Activated naive CD8-positive, alpha-beta T cell (primary cell): ENCODE data around the gene TRIM46.
"Not testable (repeated sequence)": the region's sequence is repeated elsewhere in the genome, so short reads cannot be mapped to it uniquely, and the experiment has no call there.

ENCODE experiments used
- H3K27ac Mint-ChIP-seq: one replicate; pipeline ENCODE4 v1.8.0; 2021; ENCODE audit warnings: mixed read lengths
- H3K27me3 Mint-ChIP-seq: one replicate; pipeline ENCODE4 v1.8.0; 2021; ENCODE audit warnings: mixed read lengths
- H3K36me3 Mint-ChIP-seq: one replicate; pipeline ENCODE4 v1.8.0; 2021; ENCODE audit warnings: mixed read lengths
- H3K4me1 Mint-ChIP-seq: one replicate; pipeline ENCODE4 v1.8.0; 2021; ENCODE audit warnings: low read depth, mixed read lengths
- H3K4me3 Mint-ChIP-seq: one replicate; pipeline ENCODE4 v1.8.0; 2021; ENCODE audit warnings: mild to moderate bottlenecking, mixed read lengths
- H3K9me3 Mint-ChIP-seq: one replicate; pipeline ENCODE4 v1.8.0; 2021; ENCODE audit warnings: low read depth, mixed read lengths

The TRIM46 gene

GRCh38 chr1:155133799-155134281, 39.8 kb upstream of the TRIM46 start:
- Mint-ChIP-seq H3K27ac (peak overlapping the region; percentile 7), H3K9me3 (no peaks in the 10 kb centered on the region), H3K4me3 (no peak overlapping the region), H3K4me1 (peaks cover 49% of the 10 kb centered on the region), H3K27me3 (no peaks in the 10 kb centered on the region), H3K36me3 (peaks cover 4% of the 10 kb centered on the region)

- H3K4me1 Mint-ChIP-seq, result peaks cover 47% of the 10 kb centered on the region
- H3K4me3 Mint-ChIP-seq, result peak overlapping the region; percentile 98
- H3K9me3 Mint-ChIP-seq, result no peaks in the 10 kb centered on the region
- peaks cover 4% of the 10 kb centered on the region for H3K36me3 Mint-ChIP-seq
- peak overlapping the region; percentile 98 for H3K27ac Mint-ChIP-seq
- no peaks in the 10 kb centered on the region for H3K27me3 Mint-ChIP-seq
Measured at GRCh38 chr1:155134322-155134721, 39.3 kb upstream of the TRIM46 start.

- no peaks in the 10 kb centered on the region for H3K9me3 Mint-ChIP-seq
- peaks cover 45% of the 10 kb centered on the region for H3K4me1 Mint-ChIP-seq
- peak overlapping the region; percentile 98 for H3K27ac Mint-ChIP-seq
- H3K36me3 Mint-ChIP-seq, result peaks cover 4% of the 10 kb centered on the region
- H3K4me3 Mint-ChIP-seq, result peak overlapping the region; percentile 98
- no peaks in the 10 kb centered on the region for H3K27me3 Mint-ChIP-seq
Measured at GRCh38 chr1:155134880-155135414, 38.7 kb upstream of the TRIM46 start.

- Mint-ChIP-seq H3K4me3 (peak within 1 kb of the TSS; percentile 98), H3K9me3 (no peaks in the 10 kb centered on the region), H3K36me3 (peaks cover 4% of the 10 kb centered on the region), H3K27me3 (no peaks in the 10 kb centered on the region), H3K4me1 (peaks cover 45% of the 10 kb centered on the region), H3K27ac (peak within 1 kb of the TSS; percentile 98)
Measured at GRCh38 chr1:155135415-155136028, 38.1 kb upstream of the TRIM46 start, which contains the start of gene SLC50A1. Gene SLC50A1 (plus strand): TSS chr1:155135852. CDS start chr1:155135912, 60 bp downstream.

GRCh38 chr1:155136748-155137147, 36.9 kb upstream of the TRIM46 start:
- Mint-ChIP-seq H3K27me3 (no peaks in the 10 kb centered on the region), H3K9me3 (no peaks in the 10 kb centered on the region), H3K4me1 (peaks cover 45% of the 10 kb centered on the region), H3K4me3 (peak overlapping the region; percentile 98), H3K36me3 (peaks cover 4% of the 10 kb centered on the region), H3K27ac (peak overlapping the region; percentile 98)

GRCh38 chr1:155137154-155137949, 36.3 kb upstream of the TRIM46 start:
- H3K27ac Mint-ChIP-seq, result peak overlapping the region; percentile 98

GRCh38 chr1:155139895-155140629, 33.6 kb upstream of the TRIM46 start, which contains the start of gene DPM3:
Gene DPM3 (minus strand): TSS chr1:155140531. CDS start chr1:155140240, 291 bp downstream.
- Mint-ChIP-seq H3K4me3 (peak within 1 kb of the TSS; percentile 98), H3K9me3 (no peaks in the 10 kb centered on the region), H3K27me3 (no peaks in the 10 kb centered on the region), H3K4me1 (peaks cover 36% of the 10 kb centered on the region), H3K36me3 (peaks cover 4% of the 10 kb centered on the region), H3K27ac (peak within 1 kb of the TSS; percentile 94)

More at GRCh38 chr1:155137154-155137949, 36.3 kb upstream of the TRIM46 start:
- Mint-ChIP-seq H3K4me1 (peaks cover 45% of the 10 kb centered on the region), H3K36me3 (peaks cover 4% of the 10 kb centered on the region), H3K4me3 (peak overlapping the region; percentile 98), H3K27me3 (no peaks in the 10 kb centered on the region), H3K9me3 (no peaks in the 10 kb centered on the region)

- peaks cover 31% of the 10 kb centered on the region for H3K4me1 Mint-ChIP-seq
- peak overlapping the region; percentile 94 for H3K27ac Mint-ChIP-seq
- peaks cover 4% of the 10 kb centered on the region for H3K36me3 Mint-ChIP-seq
- peak overlapping the region; percentile 98 for H3K4me3 Mint-ChIP-seq
- H3K27me3 Mint-ChIP-seq, result peaks cover 2% of the 10 kb centered on the region
- H3K9me3 Mint-ChIP-seq, result no peaks in the 10 kb centered on the region
Measured at GRCh38 chr1:155140630-155140953, 33.1 kb upstream of the TRIM46 start.

GRCh38 chr1:155141749-155142148, 31.9 kb upstream of the TRIM46 start:
- Mint-ChIP-seq H3K36me3 (peaks cover 4% of the 10 kb centered on the region), H3K9me3 (no peaks in the 10 kb centered on the region), H3K4me1 (peaks cover 30% of the 10 kb centered on the region), H3K27me3 (peaks cover 7% of the 10 kb centered on the region), H3K27ac (no peak overlapping the region), H3K4me3 (no peak overlapping the region)

- Mint-ChIP-seq H3K9me3 (no peaks in the 10 kb centered on the region), H3K27me3 (peaks cover 16% of the 10 kb centered on the region), H3K27ac (no peak overlapping the region), H3K4me1 (peaks cover 2% of the 10 kb centered on the region), H3K4me3 (no peak overlapping the region), H3K36me3 (no peaks in the 10 kb centered on the region)
Measured at GRCh38 chr1:155145491-155145890, 28.2 kb upstream of the TRIM46 start.

- H3K36me3 Mint-ChIP-seq, H3K4me3 Mint-ChIP-seq, H3K9me3 Mint-ChIP-seq: not testable (repeated sequence)
Measured at GRCh38 chr1:155155996-155156643, 17.5 kb upstream of the TRIM46 start.

GRCh38 chr1:155158991-155159390, 14.7 kb upstream of the TRIM46 start:
- Mint-ChIP-seq H3K4me3 (no peak overlapping the region), H3K9me3 (no peaks in the 10 kb centered on the region)

More at GRCh38 chr1:155155996-155156643, 17.5 kb upstream of the TRIM46 start:
- not testable (repeated sequence) for H3K4me1 Mint-ChIP-seq, H3K27me3 Mint-ChIP-seq, H3K27ac Mint-ChIP-seq

GRCh38 chr1:155160128-155160527, 13.5 kb upstream of the TRIM46 start:
- Mint-ChIP-seq H3K27me3 (peaks cover 1% of the 10 kb centered on the region), H3K4me1 (no peaks in the 10 kb centered on the region), H3K27ac (no peak overlapping the region), H3K4me3 (no peak overlapping the region), H3K36me3 (no peaks in the 10 kb centered on the region), H3K9me3 (no peaks in the 10 kb centered on the region)

More at GRCh38 chr1:155158991-155159390, 14.7 kb upstream of the TRIM46 start:
- peaks cover 1% of the 10 kb centered on the region for H3K27me3 Mint-ChIP-seq
- H3K36me3 Mint-ChIP-seq, result no peaks in the 10 kb centered on the region
- H3K27ac Mint-ChIP-seq, result no peak overlapping the region
- H3K4me1 Mint-ChIP-seq, result no peaks in the 10 kb centered on the region

- H3K4me3 Mint-ChIP-seq, H3K27me3 Mint-ChIP-seq, H3K27ac Mint-ChIP-seq, H3K4me1 Mint-ChIP-seq, H3K36me3 Mint-ChIP-seq, H3K9me3 Mint-ChIP-seq: not testable (repeated sequence)
Measured at GRCh38 chr1:155162631-155163030, 11.0 kb upstream of the TRIM46 start.
